GM12801 (cell line): ENCODE measurements around the gene JAK1.

Experiments used
- CTCF ChIP-seq: IDR thresholded peaks from one replicate; pipeline ENCODE4 v1.5.1; 2011; ENCODE audit warnings: control low read depth; ENCODE audit not compliant: insufficient read length; ENCODE audit errors: extremely low read depth

Gene JAK1

GRCh38 chr1:65002508-65003315 lies 36.4 kb upstream of the JAK1 start:
- TF ChIP-seq CTCF = no peak

DNA sequence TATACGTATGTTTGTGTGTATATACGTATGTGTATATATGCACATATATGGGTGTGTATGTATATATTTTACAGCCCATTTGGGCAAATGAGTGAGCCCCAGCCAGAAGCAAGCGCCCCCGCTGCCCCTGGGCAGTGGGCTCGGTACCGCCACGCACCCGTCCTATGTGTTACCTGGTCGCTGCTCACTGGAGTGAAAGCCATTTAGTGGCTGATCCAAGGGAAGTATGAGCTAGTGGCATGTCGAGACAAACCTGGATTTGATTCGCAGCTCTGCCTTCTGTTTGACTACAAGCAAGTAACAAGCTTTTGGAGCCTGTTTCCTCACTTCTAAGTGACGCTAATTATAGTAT lies 35.8 kb upstream of the JAK1 start:
- no peak for TF ChIP-seq CTCF

DNA sequence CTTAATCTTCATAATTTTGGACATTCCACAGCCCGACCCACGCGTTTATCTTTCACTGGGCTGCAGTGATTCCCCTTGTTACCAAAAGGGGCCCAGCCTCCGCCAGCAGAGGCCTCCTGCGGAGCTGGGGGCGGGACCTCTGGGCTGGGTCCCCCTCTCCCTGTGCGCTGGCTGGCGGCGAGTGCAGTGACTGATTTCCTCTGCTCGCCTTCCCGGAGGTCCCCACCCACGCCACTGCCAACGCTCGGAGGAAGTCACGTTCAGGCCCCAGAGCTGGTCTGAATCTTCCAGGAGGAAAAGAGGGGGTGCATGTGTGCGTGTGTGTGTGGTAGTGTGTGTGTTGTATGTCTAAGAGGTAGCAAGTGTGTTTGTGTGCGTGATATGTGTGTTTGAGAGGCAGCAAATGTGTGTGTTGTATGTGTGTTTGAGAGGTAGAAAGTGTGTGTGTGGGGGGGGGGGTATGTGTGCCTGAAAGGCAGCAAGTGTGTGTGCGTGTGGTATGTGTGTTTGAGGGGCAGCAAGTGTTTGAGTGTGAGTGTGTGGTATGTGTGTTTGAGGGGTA lies 35.0 kb upstream of the JAK1 start:
- no peak for TF ChIP-seq CTCF

DNA sequence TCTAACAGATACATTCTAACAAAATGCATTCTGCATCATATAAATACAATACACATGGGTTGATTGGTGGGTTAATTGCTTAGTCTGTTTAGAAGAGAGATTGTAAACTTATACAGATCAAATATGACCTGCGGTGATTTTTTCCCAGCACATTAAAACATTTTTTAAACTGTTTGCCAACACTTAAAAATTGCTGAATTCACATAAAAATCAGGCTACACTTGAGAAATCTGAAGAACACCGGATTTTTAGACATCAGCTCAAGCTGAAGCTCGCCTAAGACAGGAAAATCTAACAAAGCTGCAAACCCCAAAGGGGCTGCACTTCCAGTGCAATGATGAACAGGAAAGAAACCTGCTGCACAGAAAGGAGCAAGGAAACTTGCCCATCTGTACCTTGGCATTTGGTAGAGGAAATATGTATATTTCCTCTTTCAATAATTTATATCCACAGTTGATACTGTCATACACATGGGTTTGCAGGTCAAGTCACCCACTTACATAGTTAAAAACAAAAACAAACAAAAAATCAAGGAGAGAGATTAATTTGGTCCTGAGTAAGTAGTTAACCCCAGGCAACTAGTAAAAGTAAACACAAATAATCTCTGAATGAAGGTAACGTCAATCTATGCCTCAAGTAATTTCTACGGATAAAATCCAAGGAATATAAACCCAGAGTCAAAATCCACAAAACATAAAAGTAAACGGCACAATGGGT lies 30.4 kb upstream of the JAK1 start:
- no peak for TF ChIP-seq CTCF

DNA sequence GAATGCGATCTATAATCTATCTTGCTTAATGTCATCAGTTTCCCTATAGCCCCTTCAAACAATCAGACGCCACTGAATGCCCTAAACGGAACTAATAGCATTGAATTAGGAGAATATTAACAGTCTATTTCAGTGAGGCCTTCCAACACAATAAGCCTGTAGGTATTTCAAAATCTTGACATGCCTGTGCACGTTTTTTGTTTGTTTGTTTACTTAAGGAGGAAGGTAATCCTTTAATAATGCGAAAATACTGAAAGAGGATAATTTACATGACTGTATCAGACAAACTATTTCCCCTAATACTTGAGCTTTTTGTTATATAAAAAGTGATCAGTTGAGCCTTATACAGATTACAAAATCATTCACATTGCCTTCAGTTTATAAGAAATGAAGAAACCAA lies 29.0 kb upstream of the JAK1 start:
- no peak for TF ChIP-seq CTCF

GRCh38 chr1:64986903-64987871 lies 20.8 kb upstream of the JAK1 start:
- no peak for TF ChIP-seq CTCF

DNA sequence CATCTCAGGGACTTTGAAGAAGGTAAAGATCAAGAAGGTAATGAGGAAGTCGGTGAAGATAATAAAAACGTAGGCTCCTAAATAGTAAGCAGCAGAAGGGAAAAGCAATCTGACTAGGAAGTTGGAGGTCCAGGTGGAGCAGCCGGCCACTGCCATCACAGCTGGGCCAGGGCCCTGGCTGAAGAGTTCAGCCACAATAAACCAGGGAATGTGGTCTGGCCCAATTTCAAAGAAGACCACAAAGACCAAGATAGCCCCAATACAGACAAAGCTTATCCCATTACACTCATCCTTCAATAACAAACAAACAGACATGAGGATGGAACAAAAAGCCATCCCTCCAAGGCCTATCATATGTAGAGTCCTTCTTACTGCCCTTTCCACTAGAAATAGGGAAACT lies 18.4 kb upstream of the JAK1 start:
- TF ChIP-seq CTCF = no peak
